ENCODE results near the gene MAPK1IP1L.

Gene MAPK1IP1L

GRCh38 chr14:55092341-55092740, 40.9 kb downstream of the MAPK1IP1L start:
- Histone ChIP-seq H3K9me3 (no peaks in the 10 kb centered on the region), H3K4me1 (peaks cover 6% of the 10 kb centered on the region), H3K4me3 (no peak overlapping the region), H3K27me3 (ENCODE audit: low read depth) (no peaks in the 10 kb centered on the region), H3K36me3 (replicated peaks) (no peaks in the 10 kb centered on the region)
- in situ Hi-C loops (cut with MboI; ENCODE audit: low sequenced_read_pairs): no loop called here
- no peak for DNase-seq (ENCODE audit: low spot score in 2 of 2)

GRCh38 chr14:55094292-55095157, 43.1 kb downstream of the MAPK1IP1L start:
- no peak overlapping the region for H3K4me3 ChIP-seq
- H3K27me3 ChIP-seq (ENCODE audit: low read depth): no peaks in the 10 kb centered on the region
- no peaks in the 10 kb centered on the region for H3K36me3 ChIP-seq (replicated peaks)
- DNase-seq (ENCODE audit: low spot score in 2 of 2): peak in 1 of 2 experiments; percentile 21
- H3K4me1 ChIP-seq: peaks cover 6% of the 10 kb centered on the region
- no peaks in the 10 kb centered on the region for H3K9me3 ChIP-seq
- in situ Hi-C loops (cut with MboI; ENCODE audit: low sequenced_read_pairs): no loop called here

- no peaks in the 10 kb centered on the region for H3K27me3 ChIP-seq (ENCODE audit: low read depth)
- H3K36me3 ChIP-seq (replicated peaks): no peaks in the 10 kb centered on the region
- in situ Hi-C loops (cut with MboI; ENCODE audit: low sequenced_read_pairs): no loop called here
- peaks cover 19% of the 10 kb centered on the region for H3K4me1 ChIP-seq
- no peak for DNase-seq (ENCODE audit: low spot score in 2 of 2)
- H3K9me3 ChIP-seq: no peaks in the 10 kb centered on the region
- H3K4me3 ChIP-seq: no peak overlapping the region
Measured at GRCh38 chr14:55097881-55098560, 46.6 kb downstream of the MAPK1IP1L start.

GRCh38 chr14:55098561-55098898, 47.1 kb downstream of the MAPK1IP1L start:
- in situ Hi-C loops (cut with MboI; ENCODE audit: low sequenced_read_pairs): no loop called here
- Histone ChIP-seq H3K4me1 (peaks cover 22% of the 10 kb centered on the region), H3K4me3 (no peak overlapping the region), H3K27me3 (ENCODE audit: low read depth) (no peaks in the 10 kb centered on the region), H3K36me3 (replicated peaks) (no peaks in the 10 kb centered on the region), H3K9me3 (no peaks in the 10 kb centered on the region)
- no peak for DNase-seq (ENCODE audit: low spot score in 2 of 2)

GRCh38 chr14:55099756-55100155, 48.3 kb downstream of the MAPK1IP1L start:
- no peak overlapping the region for H3K4me3 ChIP-seq
- DNase-seq (ENCODE audit: low spot score in 2 of 2): no peak
- peaks cover 20% of the 10 kb centered on the region for H3K4me1 ChIP-seq
- H3K9me3 ChIP-seq: no peaks in the 10 kb centered on the region
- no peaks in the 10 kb centered on the region for H3K36me3 ChIP-seq (replicated peaks)
- in situ Hi-C loops (cut with MboI; ENCODE audit: low sequenced_read_pairs): no loop called here
- no peaks in the 10 kb centered on the region for H3K27me3 ChIP-seq (ENCODE audit: low read depth)

GRCh38 chr14:55101698-55102097, 50.3 kb downstream of the MAPK1IP1L start:
- H3K4me3 ChIP-seq: no peak overlapping the region
- peaks cover 17% of the 10 kb centered on the region for H3K4me1 ChIP-seq

GRCh38 chr14:55102141-55102621, 50.7 kb downstream of the MAPK1IP1L start:
- in situ Hi-C loops (cut with MboI; ENCODE audit: low sequenced_read_pairs): no loop called here
- Histone ChIP-seq H3K4me3 (no peak overlapping the region), H3K27me3 (ENCODE audit: low read depth) (no peaks in the 10 kb centered on the region), H3K4me1 (peaks cover 17% of the 10 kb centered on the region), H3K36me3 (replicated peaks) (no peaks in the 10 kb centered on the region), H3K9me3 (no peaks in the 10 kb centered on the region)
- DNase-seq (ENCODE audit: low spot score in 2 of 2): peak; percentile 19 to 40

More at GRCh38 chr14:55101698-55102097, 50.3 kb downstream of the MAPK1IP1L start:
- in situ Hi-C loops (cut with MboI; ENCODE audit: low sequenced_read_pairs): no loop called here
- H3K9me3 ChIP-seq: no peaks in the 10 kb centered on the region
- no peaks in the 10 kb centered on the region for H3K36me3 ChIP-seq (replicated peaks)
- H3K27me3 ChIP-seq (ENCODE audit: low read depth): no peaks in the 10 kb centered on the region
- no peak for DNase-seq (ENCODE audit: low spot score in 2 of 2)

GRCh38 chr14:55103005-55103640, 51.7 kb downstream of the MAPK1IP1L start:
- peaks cover 17% of the 10 kb centered on the region for H3K4me1 ChIP-seq
- DNase-seq (ENCODE audit: low spot score in 2 of 2): peak in 1 of 2 experiments; percentile 41
- in situ Hi-C loops (cut with MboI; ENCODE audit: low sequenced_read_pairs): no loop called here
- no peaks in the 10 kb centered on the region for H3K27me3 ChIP-seq (ENCODE audit: low read depth)
- no peak overlapping the region for H3K4me3 ChIP-seq
- no peaks in the 10 kb centered on the region for H3K9me3 ChIP-seq
- no peaks in the 10 kb centered on the region for H3K36me3 ChIP-seq (replicated peaks)

GRCh38 chr14:55103971-55104954, 52.8 kb downstream of the MAPK1IP1L start:
- H3K4me1 ChIP-seq: peaks cover 17% of the 10 kb centered on the region
- in situ Hi-C loops (cut with MboI; ENCODE audit: low sequenced_read_pairs): no loop called here
- DNase-seq (ENCODE audit: low spot score in 2 of 2): no peak

GRCh38 chr14:55105991-55106390, 54.5 kb downstream of the MAPK1IP1L start:
- in situ Hi-C loops (cut with MboI; ENCODE audit: low sequenced_read_pairs): no loop called here
- no peak for DNase-seq (ENCODE audit: low spot score in 2 of 2)
- Histone ChIP-seq H3K4me3 (no peak overlapping the region), H3K9me3 (no peaks in the 10 kb centered on the region), H3K4me1 (peaks cover 17% of the 10 kb centered on the region), H3K27me3 (ENCODE audit: low read depth) (no peaks in the 10 kb centered on the region), H3K36me3 (replicated peaks) (no peaks in the 10 kb centered on the region)

More at GRCh38 chr14:55103971-55104954, 52.8 kb downstream of the MAPK1IP1L start:
- Histone ChIP-seq H3K4me3 (no peak overlapping the region), H3K9me3 (no peaks in the 10 kb centered on the region), H3K27me3 (ENCODE audit: low read depth) (no peaks in the 10 kb centered on the region), H3K36me3 (replicated peaks) (no peaks in the 10 kb centered on the region)

GRCh38 chr14:55107766-55108554, 56.5 kb downstream of the MAPK1IP1L start:
- no peaks in the 10 kb centered on the region for H3K36me3 ChIP-seq (replicated peaks)
- peaks cover 4% of the 10 kb centered on the region for H3K4me1 ChIP-seq
- in situ Hi-C loops (cut with MboI; ENCODE audit: low sequenced_read_pairs): no loop called here
- peak in 1 of 2 experiments; percentile 31 for DNase-seq (ENCODE audit: low spot score in 2 of 2)
- no peaks in the 10 kb centered on the region for H3K9me3 ChIP-seq
- no peaks in the 10 kb centered on the region for H3K27me3 ChIP-seq (ENCODE audit: low read depth)
- no peak overlapping the region for H3K4me3 ChIP-seq

- Histone ChIP-seq H3K4me1 (no peaks in the 10 kb centered on the region), H3K36me3 (replicated peaks) (no peaks in the 10 kb centered on the region), H3K4me3 (no peak overlapping the region), H3K27me3 (ENCODE audit: low read depth) (no peaks in the 10 kb centered on the region), H3K9me3 (no peaks in the 10 kb centered on the region)
- in situ Hi-C loops (cut with MboI; ENCODE audit: low sequenced_read_pairs): no loop called here
- DNase-seq (ENCODE audit: low spot score in 2 of 2): no peak
Measured at GRCh38 chr14:55109836-55110235, 58.4 kb downstream of the MAPK1IP1L start.
